KMS-11 (cell line): ENCODE data around the gene ABLIM1.

Experiments
- H2AFZ ChIP-seq: fragments of 200-600 bp; sonication (generic); 2 replicates; pipeline ENCODE4 v1.6.1; 2016; ENCODE audit warnings: antibody characterized with exemption, mixed run types, low read depth
- H3K27ac ChIP-seq: fragments of 200-600 bp; sonication (generic); 2 replicates; pipeline ENCODE4 v1.6.1; 2016; ENCODE audit warnings: mild to moderate bottlenecking, mixed run types
- H3K27me3 ChIP-seq: fragments of 200-600 bp; sonication (generic); 2 replicates; pipeline ENCODE4 v1.6.1; 2017; ENCODE audit warnings: mild to moderate bottlenecking, low read depth, mixed run types, moderate library complexity; ENCODE audit not compliant: insufficient read depth
- H3K36me3 ChIP-seq: fragments of 200-600 bp; sonication (generic); 2 replicates; pipeline ENCODE4 v1.6.1; 2017; ENCODE audit warnings: mild to moderate bottlenecking, mixed run types; ENCODE audit not compliant: insufficient read depth
- H3K4me1 ChIP-seq: fragments of 200-600 bp; sonication (generic); 2 replicates; pipeline ENCODE4 v1.6.1; 2016; ENCODE audit warnings: mild to moderate bottlenecking, low read depth, mixed run types; ENCODE audit not compliant: poor library complexity, severe bottlenecking
- H3K4me2 ChIP-seq: fragments of 200-600 bp; sonication (generic); 2 replicates; pipeline ENCODE4 v1.7.0; 2016; ENCODE audit warnings: mild to moderate bottlenecking, mixed run types
- H3K4me3 ChIP-seq: fragments of 200-600 bp; sonication (generic); IDR thresholded peaks from 2 replicates; pipeline ENCODE4 v1.6.1; 2017; ENCODE audit warnings: low read depth, low read length, mixed read lengths; ENCODE audit not compliant: insufficient read depth
- H3K79me2 ChIP-seq: fragments of 200-600 bp; sonication (generic); 2 replicates; pipeline ENCODE4 v1.6.1; 2016; ENCODE audit warnings: low read depth, mixed run types; ENCODE audit not compliant: insufficient read depth
- H3K9ac ChIP-seq: fragments of 200-600 bp; sonication (generic); 2 replicates; pipeline ENCODE4 v1.6.1; 2016; ENCODE audit warnings: mild to moderate bottlenecking, mixed run types
- H4K20me1 ChIP-seq: fragments of 200-600 bp; sonication (generic); 2 replicates; pipeline ENCODE4 v1.6.1; 2016; ENCODE audit warnings: mild to moderate bottlenecking, mixed run types; ENCODE audit not compliant: insufficient read depth
- CTCF ChIP-seq: fragments of 200-600 bp; sonication (generic); conservative IDR thresholded peaks from 2 replicates; pipeline ENCODE4 v1.6.1; 2017; ENCODE audit warnings: low read depth, mild to moderate bottlenecking, antibody characterized with exemption, low read length, moderate library complexity, mixed read lengths

ABLIM1 gene

GRCh38 chr10:114571316-114571999 lies 86.6 kb downstream of the ABLIM1 start:
- Histone ChIP-seq H3K4me1 (no peaks in the 10 kb centered on the region), H4K20me1 (no peaks in the 10 kb centered on the region), H3K27me3 (no peaks in the 10 kb centered on the region), H3K9ac (no peak overlapping the region), H3K36me3 (no peaks in the 10 kb centered on the region), H3K79me2 (no peaks in the 10 kb centered on the region), H2AFZ (no peak overlapping the region), H3K4me2 (no peak overlapping the region), H3K27ac (no peak overlapping the region), H3K4me3 (no peak overlapping the region)
- TF ChIP-seq CTCF = no peak

GRCh38 chr10:114566064-114566463 lies 92.0 kb downstream of the ABLIM1 start:
- H3K27me3 ChIP-seq = no peaks in the 10 kb centered on the region
- TF ChIP-seq CTCF = no peak
- H3K79me2 ChIP-seq = no peaks in the 10 kb centered on the region
- no peaks in the 10 kb centered on the region for H3K36me3 ChIP-seq
- no peak overlapping the region for H3K4me2 ChIP-seq
- H4K20me1 ChIP-seq = no peaks in the 10 kb centered on the region
- H3K9ac ChIP-seq = no peak overlapping the region
- no peak overlapping the region for H3K27ac ChIP-seq
- no peak overlapping the region for H3K4me3 ChIP-seq
- no peak overlapping the region for H2AFZ ChIP-seq
- no peaks in the 10 kb centered on the region for H3K4me1 ChIP-seq

DNA sequence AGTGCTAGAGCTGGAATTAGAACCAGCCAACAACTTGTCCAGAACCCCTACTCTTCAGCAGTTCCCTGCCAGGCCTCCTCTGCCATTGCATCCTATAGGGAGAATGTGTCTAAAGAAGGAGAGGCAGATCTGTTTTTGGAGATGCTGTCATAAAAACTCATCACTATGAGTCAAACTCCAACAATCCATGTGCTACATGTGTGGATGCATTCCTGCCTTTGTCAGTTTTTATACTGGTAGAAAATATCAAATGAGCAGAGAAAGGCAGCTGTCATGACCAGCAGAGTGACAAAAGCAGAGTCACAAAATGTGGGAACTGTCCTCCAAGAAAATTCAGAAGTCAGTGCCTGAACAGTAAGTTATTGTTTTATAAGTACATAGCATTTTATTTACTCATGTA lies 93.0 kb downstream of the ABLIM1 start:
- Histone ChIP-seq H3K4me3 (no peak overlapping the region), H3K36me3 (no peaks in the 10 kb centered on the region), H3K27me3 (no peaks in the 10 kb centered on the region), H3K27ac (no peak overlapping the region), H3K4me2 (no peak overlapping the region), H3K79me2 (no peaks in the 10 kb centered on the region), H3K4me1 (no peaks in the 10 kb centered on the region), H3K9ac (no peak overlapping the region), H2AFZ (no peak overlapping the region), H4K20me1 (no peaks in the 10 kb centered on the region)
- TF ChIP-seq CTCF = no peak

- H3K79me2 ChIP-seq = no peaks in the 10 kb centered on the region
- TF ChIP-seq CTCF = no peak
- no peak overlapping the region for H3K4me3 ChIP-seq
- H3K4me1 ChIP-seq = peaks cover 4% of the 10 kb centered on the region
- H2AFZ ChIP-seq = no peak overlapping the region; the same call in 1 of the 2 replicates
- no peaks in the 10 kb centered on the region for H3K27me3 ChIP-seq
- H4K20me1 ChIP-seq = no peaks in the 10 kb centered on the region
- H3K4me2 ChIP-seq = no peak overlapping the region
- no peak overlapping the region for H3K9ac ChIP-seq
- no peaks in the 10 kb centered on the region for H3K36me3 ChIP-seq
- no peak overlapping the region for H3K27ac ChIP-seq
These were observed 97.0 kb downstream of the ABLIM1 start for GRCh38 chr10:114561008-114561523.
